MG63 (cell line): Measurements from ENCODE around the gene PLAGL2. TPM values are rescaled to one million over a fixed set of nuclear protein-coding genes. Genes with fewer than 3 reads are reported as not detected.
"Not testable (repeated sequence)": the region's sequence is repeated elsewhere in the genome, so short reads cannot be mapped to it uniquely, and the experiment has no call there.

Source experiments
- DNase-seq: peaks from one replicate; pipeline ENCODE4 v3.0.0-alpha.2; 2020
- H3K27me3 ChIP-seq: fragments of 250-450 bp; sonication (Bioruptor Pico); 2 replicates; pipeline ENCODE4 v1.5.1; 2020; ENCODE audit warnings: mild to moderate bottlenecking, moderate library complexity
- H3K36me3 ChIP-seq: fragments of 250-450 bp; sonication (Bioruptor Pico); 2 replicates; pipeline ENCODE4 v1.5.1; 2020; ENCODE audit warnings: mild to moderate bottlenecking, moderate library complexity
- H3K4me3 ChIP-seq: fragments of 250-450 bp; sonication (Bioruptor Pico); 2 replicates; pipeline ENCODE4 v1.5.1; 2020; ENCODE audit warnings: mild to moderate bottlenecking, moderate library complexity
- H3K9me3 ChIP-seq: fragments of 250-450 bp; sonication (Bioruptor Pico); 2 replicates; pipeline ENCODE4 v1.5.1; 2020; ENCODE audit warnings: mild to moderate bottlenecking, moderate library complexity
- total RNA-seq: library from RNA; depleted of rRNA; stranded (reverse); fragments of >200 nt; shearing (Covaris generic); gene quantifications from 2 replicates; pipeline ENCODE4 v1.2.3, GENCODE V29; 2014; ENCODE audit warnings: low replicate concordance

PLAGL2 gene
- total RNA-seq, 1 experiment from 2014 or later = 0.40 TPM

GRCh38 chr20:32209850-32210605 lies 2.5 kb upstream of the PLAGL2 start:
- DNase-seq = no peak
- H3K4me3 ChIP-seq = no peak overlapping the region

GRCh38 chr20:32208499-32209154 lies 1.1 kb upstream of the PLAGL2 start:
- Histone ChIP-seq H3K4me3 (peak overlapping the region; percentile 100), H3K9me3 (no peaks in the 10 kb centered on the region), H3K36me3 (peaks cover 33% of the 10 kb centered on the region), H3K27me3 (no peaks in the 10 kb centered on the region)
- DNase-seq = no peak

More at GRCh38 chr20:32209850-32210605, 2.5 kb upstream of the PLAGL2 start:
- no peaks in the 10 kb centered on the region for H3K9me3 ChIP-seq
- H3K27me3 ChIP-seq = no peaks in the 10 kb centered on the region
- peaks cover 38% of the 10 kb centered on the region for H3K36me3 ChIP-seq

- H3K36me3 ChIP-seq = peaks cover 33% of the 10 kb centered on the region
- DNase-seq = no peak
Measured at GRCh38 chr20:32206760-32207625, 550 bp downstream of the PLAGL2 start.

GRCh38 chr20:32205843-32206759 lies 1.4 kb downstream of the PLAGL2 start:
- no peak for DNase-seq
- H3K36me3 ChIP-seq = peaks cover 33% of the 10 kb centered on the region
- H3K9me3 ChIP-seq = no peaks in the 10 kb centered on the region
- H3K4me3 ChIP-seq = peak overlapping the region; percentile 100
- no peaks in the 10 kb centered on the region for H3K27me3 ChIP-seq

More at GRCh38 chr20:32206760-32207625, 550 bp downstream of the PLAGL2 start:
- H3K4me3 ChIP-seq = peak overlapping the region; percentile 100
- no peaks in the 10 kb centered on the region for H3K9me3 ChIP-seq
- H3K27me3 ChIP-seq = no peaks in the 10 kb centered on the region

GRCh38 chr20:32205110-32205842 lies 2.3 kb downstream of the PLAGL2 start:
- Histone ChIP-seq H3K9me3 (no peaks in the 10 kb centered on the region), H3K36me3 (peaks cover 36% of the 10 kb centered on the region), H3K4me3 (no peak overlapping the region; the same call in 1 of the 2 replicates), H3K27me3 (no peaks in the 10 kb centered on the region)
- DNase-seq = no peak

- Histone ChIP-seq H3K9me3 (no peaks in the 10 kb centered on the region), H3K27me3 (no peaks in the 10 kb centered on the region), H3K4me3 (no peak overlapping the region), H3K36me3 (peaks cover 34% of the 10 kb centered on the region)
- DNase-seq = no peak
Measured at GRCh38 chr20:32204205-32205109, 3.1 kb downstream of the PLAGL2 start.

GRCh38 chr20:32203356-32204204 lies 4.0 kb downstream of the PLAGL2 start:
- H3K36me3 ChIP-seq = peaks cover 39% of the 10 kb centered on the region
- no peaks in the 10 kb centered on the region for H3K9me3 ChIP-seq
- H3K4me3 ChIP-seq = no peak overlapping the region
- DNase-seq = no peak
- no peaks in the 10 kb centered on the region for H3K27me3 ChIP-seq

- H3K9me3 ChIP-seq = no peaks in the 10 kb centered on the region
- peaks cover 48% of the 10 kb centered on the region for H3K36me3 ChIP-seq
- H3K4me3 ChIP-seq = no peak overlapping the region
- no peak for DNase-seq
- H3K27me3 ChIP-seq = no peaks in the 10 kb centered on the region
Measured at GRCh38 chr20:32201977-32202363, 5.6 kb downstream of the PLAGL2 start.

- Histone ChIP-seq H3K9me3 (no peaks in the 10 kb centered on the region), H3K36me3 (peaks cover 49% of the 10 kb centered on the region), H3K4me3 (no peak overlapping the region), H3K27me3 (no peaks in the 10 kb centered on the region)
- no peak for DNase-seq
Measured at GRCh38 chr20:32201296-32201976, 6.1 kb downstream of the PLAGL2 start.

- no peaks in the 10 kb centered on the region for H3K27me3 ChIP-seq
- no peak for DNase-seq
- H3K4me3 ChIP-seq = no peak overlapping the region
- H3K9me3 ChIP-seq = no peaks in the 10 kb centered on the region
- peaks cover 57% of the 10 kb centered on the region for H3K36me3 ChIP-seq
Measured at GRCh38 chr20:32199006-32199405, 8.5 kb downstream of the PLAGL2 start.

GRCh38 chr20:32197136-32197535 lies 10.4 kb downstream of the PLAGL2 start:
- not testable (repeated sequence) for H3K9me3 ChIP-seq, DNase-seq

GRCh38 chr20:32196613-32197012 lies 10.9 kb downstream of the PLAGL2 start:
- not testable (repeated sequence) for H3K4me3 ChIP-seq, H3K9me3 ChIP-seq, H3K27me3 ChIP-seq, DNase-seq
- H3K36me3 ChIP-seq = peaks cover 52% of the 10 kb centered on the region

More at GRCh38 chr20:32197136-32197535, 10.4 kb downstream of the PLAGL2 start:
- H3K36me3 ChIP-seq = peaks cover 53% of the 10 kb centered on the region
- H3K4me3 ChIP-seq, H3K27me3 ChIP-seq: not testable (repeated sequence)

- no peaks in the 10 kb centered on the region for H3K27me3 ChIP-seq
- H3K4me3 ChIP-seq = no peak overlapping the region
- H3K9me3 ChIP-seq = no peaks in the 10 kb centered on the region
- H3K36me3 ChIP-seq = peaks cover 43% of the 10 kb centered on the region
- DNase-seq = no peak
Measured at GRCh38 chr20:32195581-32195980, 12.0 kb downstream of the PLAGL2 start.
